DMS 273 treated with DMSO at 0.1 percent for 48 hours (cell line): ENCODE data around the gene LRP1B.

Experiments used
- DNase-seq: peaks from one replicate; lab custom pipeline; 2025; lab: John Stamatoyannopoulos, UW

Gene LRP1B

DNA sequence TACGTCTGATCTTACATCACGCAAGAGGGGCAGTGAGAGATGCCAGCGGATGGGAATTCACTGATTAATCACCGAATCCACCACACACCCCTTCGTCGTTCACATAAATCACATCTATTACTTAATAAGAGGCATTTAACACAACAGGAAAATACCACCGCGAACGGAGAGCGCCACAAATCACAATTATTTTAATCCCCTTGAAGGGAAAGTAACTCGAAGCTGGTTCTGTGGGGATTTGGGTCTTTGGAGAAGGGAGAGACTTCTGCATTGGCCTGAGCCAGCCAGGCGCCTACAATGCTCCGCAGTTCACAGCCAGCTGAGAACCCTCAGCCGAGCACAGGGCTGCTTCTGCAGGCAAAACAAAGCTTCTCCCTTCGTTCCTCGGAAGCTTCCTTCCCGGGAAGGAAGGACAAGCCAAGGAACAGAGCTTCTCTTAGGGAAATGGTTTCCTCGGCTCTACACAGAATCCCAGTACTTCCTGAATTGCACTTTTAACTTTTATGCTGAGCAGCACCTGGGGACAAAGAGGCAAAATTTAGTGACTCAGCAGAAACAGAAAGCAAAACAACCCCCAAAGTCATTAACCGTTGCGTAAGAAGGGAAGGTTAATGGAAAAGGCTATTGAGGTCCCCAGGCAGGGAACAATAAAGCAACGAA, at the start of gene LRP1B:
LRP1B (minus strand) TSS at position 7 of the 660 bp plus-strand sequence. CDS start 287 bp downstream, outside the sequence.
- DNase-seq: no peak

DNA sequence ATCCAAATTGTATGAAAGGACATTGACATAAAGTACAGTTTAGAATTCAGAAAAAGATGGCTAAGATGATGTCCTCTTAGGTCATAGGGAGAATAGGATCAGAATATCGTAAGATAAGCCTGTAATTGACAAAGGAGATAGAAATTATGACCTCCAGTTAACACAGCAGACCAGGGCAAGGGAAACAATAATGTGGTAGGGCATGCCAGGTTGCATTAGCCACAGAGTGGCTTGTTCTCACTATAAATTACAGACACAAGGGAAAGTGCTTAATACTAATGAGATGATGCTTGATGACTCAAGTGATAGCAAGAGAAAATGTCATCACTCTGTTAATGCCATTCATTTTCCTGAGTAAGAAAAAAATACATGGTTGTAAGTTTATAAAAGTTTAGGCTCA, 48.9 kb upstream of the LRP1B start:
- DNase-seq: no peak

DNA sequence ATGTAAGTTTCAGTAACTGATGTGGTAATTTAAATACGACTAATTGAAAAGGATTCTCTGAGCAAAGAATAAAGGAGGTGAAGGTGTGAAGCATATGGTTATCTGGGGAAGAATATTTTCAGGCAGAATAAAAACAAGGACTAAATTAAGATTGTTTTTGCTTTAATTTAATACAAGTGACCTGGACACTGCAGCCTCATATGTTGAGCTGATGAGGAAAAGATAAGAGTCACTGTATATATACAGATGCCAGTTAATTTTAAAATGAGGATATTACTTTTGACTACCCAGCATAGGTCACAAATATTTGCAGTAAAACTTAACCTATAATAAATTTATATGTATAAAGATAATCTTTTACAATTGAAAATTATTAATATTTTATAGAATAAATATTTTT, 47.8 kb upstream of the LRP1B start:
- no peak for DNase-seq

DNA sequence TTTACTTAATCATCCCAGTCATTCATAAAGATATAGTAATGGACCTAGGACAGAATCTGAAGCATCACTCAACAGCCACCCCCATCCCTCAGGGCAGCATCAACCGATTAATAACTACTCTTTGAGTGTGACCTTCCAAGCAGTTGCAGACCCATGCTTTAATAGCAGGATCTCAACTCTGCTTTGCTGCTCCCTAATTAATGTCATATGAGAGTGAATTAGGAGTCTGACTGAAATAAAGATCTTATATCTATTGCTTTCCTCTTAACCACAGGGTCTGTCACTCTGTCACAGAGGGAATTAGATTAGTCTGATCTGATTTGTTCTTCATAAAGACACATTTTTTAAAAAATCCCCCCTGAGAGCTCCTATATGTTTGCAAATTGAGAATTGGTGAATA, 46.1 kb upstream of the LRP1B start:
- DNase-seq: no peak

DNA sequence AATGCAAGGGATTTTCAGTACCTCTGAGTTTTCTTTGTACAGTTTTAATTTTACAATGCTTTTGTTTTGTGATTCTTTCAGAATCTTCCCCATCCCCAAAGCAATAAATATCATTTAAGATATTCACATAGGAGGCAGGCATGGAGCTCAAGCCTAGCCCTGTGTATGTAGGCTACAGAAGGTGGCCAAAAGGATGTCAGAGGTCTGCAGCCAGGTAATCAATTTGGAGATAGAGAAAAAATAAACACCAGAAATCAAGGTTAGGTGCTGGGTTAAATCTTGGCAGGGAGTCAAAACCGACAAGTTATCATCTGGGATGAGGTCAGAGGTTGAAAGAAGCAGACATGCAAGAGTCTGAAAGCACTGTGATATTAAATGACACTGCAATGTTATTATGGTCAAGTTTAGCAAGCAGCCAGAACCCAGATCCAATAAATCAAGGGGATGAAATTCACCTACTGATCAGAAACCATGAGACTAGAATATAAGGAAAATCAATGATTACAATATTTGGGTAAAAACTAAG, 45.1 kb upstream of the LRP1B start:
- DNase-seq: no peak

DNA sequence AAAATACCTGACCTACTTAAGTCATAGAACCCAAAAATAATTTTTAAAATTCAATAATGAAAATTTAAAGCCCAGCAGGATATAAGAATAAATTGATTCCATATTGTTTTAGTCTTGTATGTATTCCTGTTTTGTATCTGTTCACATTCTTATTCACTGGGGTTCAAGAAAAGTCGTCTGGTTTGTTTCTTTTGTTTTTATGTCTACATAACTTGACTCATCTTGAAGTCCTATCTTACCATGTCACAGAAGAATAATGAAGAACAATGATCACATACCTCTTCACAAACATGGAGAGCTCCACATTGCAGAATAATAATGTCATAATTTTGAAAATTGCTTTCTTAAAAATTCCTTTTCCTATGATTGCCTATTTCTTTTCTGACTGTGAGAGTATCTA, 43.4 kb upstream of the LRP1B start:
- no peak for DNase-seq

DNA sequence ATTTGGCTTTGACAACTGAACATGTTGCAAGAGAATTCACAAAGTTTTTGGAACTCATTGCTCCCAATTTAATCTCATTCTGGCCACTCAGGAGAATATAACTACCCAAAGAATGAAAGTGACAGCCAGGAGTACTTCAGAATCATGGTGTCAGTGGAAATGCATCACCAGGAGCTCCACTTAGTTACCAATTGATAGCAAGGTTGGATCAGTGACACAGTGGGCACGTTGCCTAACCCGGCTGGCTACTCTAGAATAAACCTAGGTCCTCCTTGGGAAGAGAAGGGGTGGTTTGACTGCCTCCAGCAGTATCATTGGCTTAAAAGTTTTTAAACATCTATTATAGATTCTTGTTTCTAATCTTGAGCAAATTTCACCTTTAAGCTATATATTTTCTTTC, 40.0 kb upstream of the LRP1B start:
- no peak for DNase-seq

DNA sequence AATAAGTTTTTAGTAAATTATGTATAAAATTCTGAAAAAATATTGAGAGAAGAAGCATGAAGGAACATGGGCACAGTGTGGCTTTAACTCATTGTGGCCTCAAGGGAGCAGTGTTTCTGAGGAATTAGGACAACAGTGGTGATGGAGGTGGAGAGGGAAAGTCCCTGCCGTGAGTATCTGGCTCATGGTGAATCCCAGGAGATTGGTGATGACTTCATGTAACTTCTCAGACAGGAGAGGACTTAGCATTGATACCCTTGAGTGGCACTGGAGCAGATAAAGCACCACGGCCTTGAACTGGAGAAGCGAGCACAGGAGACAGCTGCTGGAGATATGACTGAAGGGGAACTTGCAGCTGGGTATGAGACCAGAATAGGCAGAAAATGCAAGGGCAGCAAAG, 35.0 kb upstream of the LRP1B start:
- no peak for DNase-seq

DNA sequence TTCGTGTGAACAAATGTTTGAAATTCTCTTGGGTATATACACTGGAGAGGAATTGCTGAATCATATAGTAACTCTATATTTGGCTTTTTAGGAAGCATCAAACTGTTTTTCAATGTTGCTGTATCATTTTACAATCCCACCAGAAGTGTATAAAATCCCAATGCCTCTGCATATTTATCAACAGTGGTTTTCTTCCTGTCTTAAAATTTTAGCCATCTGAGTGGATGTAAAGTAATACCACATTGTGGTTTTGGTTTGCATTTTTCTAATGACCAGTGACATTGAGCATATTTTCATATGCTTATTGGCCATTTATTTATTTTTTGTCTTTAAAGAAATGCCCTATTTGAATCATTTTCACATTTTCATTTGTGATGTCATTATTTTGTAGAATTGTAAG, 22.8 kb upstream of the LRP1B start:
- no peak for DNase-seq

DNA sequence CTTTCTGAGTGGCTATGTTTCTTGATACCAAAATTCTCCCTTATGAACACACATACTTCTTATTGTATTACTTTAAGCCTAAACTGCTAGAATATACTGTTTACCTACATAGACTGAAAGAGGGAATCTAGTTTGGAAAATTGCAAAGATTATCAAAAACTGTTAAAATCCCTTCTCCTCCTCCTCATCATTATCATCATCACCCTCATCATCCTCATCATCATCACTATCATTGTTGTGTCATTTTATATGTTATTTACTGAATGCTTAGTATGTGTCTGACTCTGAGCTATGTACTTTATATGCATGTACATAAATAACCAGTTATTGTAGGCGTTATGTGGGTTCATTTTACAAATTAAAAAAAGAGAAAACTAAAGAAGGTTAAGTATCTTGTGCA, 19.6 kb upstream of the LRP1B start:
- no peak for DNase-seq

DNA sequence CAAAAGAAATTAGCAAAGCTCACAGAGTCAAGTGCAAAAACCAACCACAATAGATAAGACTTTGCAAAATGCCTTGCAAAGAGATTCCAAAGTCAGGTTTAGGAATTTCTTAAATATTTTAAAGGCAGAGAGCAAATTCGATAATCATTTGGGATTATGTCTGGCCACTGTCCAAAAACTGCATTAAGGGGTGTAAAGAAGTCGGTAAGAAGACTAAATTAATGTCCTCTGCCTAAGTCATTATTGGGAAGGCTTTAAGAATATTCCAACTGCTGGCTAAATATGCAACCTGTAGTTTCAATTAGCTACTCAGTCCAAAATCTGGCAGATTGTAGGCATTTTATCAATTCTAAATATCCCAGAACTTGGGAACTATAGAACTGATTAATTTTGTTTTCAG, 13.7 kb upstream of the LRP1B start:
- no peak for DNase-seq

DNA sequence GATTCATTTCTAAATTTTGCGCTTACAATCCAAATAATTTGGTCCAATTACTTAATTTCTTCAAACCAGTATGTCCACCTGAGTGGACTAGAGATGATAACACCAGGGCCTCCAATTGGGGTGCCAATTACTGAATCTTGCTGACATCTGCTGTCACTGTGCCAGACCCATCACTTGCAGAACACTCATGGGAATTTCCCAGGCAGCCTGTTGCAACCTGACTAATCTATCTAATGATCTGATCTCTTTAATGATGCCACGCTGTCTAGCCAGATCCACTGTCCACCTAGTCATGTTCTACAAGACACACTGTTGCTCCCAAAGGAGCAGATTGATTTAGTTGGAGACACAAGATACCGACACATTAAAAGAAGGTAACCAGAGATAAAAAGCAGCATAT, 11.8 kb upstream of the LRP1B start:
- no peak for DNase-seq

DNA sequence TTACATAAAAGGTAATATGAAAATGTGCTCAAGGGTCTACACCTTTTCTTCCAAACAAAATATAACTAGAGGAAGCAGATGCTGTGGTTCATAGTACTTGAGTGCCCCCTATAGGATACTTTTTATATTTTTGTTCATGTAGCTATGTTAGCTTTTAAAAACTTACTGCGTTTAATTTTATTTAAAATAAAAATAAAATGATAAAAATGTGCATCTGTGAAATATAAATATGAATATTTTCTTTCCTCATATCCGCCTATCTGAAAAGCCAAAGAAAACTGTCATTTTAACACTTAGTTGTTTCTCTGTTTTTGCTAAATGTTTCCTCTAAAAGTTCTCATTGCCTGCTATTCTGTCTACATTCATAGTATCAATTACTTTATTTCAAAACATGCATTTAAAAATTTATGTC, 9.6 kb upstream of the LRP1B start:
- peak; percentile 8 for DNase-seq

DNA sequence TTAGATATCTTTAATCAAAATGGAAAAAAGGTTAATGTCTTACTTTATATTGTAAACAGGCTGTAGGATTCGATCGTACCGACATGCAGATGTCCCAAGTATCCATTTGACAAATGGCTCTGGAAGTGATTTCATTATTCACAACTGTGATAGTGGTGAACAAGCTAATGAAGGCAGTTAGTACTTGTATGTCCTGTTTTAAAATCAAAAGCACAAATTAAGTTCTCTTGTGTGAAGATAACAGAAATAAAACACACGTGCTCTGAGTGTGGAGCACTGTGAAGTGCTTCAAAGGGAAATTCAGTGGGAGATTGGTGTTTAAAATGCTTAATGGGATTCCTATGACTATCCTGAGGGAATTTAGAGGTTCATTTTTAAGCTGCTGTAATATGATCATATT, 8.6 kb upstream of the LRP1B start:
- DNase-seq: no peak

DNA sequence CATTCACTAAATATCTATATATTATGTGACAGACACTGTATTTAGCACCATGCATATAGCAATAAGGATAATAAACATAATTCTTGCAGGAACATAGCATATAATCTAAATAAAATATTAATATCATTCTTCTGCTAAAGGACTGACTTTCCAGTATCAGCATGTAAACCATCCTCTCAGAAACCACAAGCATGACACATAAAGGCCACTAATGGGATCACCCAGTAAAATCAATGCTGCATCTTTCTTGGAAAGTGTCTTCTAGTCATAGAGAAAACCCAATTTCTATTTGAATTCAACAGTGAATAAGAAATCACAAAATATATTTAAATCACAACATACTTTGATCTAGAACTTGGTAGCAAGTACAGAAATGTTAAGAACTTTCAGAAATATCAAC, 5.8 kb upstream of the LRP1B start:
- no peak for DNase-seq

DNA sequence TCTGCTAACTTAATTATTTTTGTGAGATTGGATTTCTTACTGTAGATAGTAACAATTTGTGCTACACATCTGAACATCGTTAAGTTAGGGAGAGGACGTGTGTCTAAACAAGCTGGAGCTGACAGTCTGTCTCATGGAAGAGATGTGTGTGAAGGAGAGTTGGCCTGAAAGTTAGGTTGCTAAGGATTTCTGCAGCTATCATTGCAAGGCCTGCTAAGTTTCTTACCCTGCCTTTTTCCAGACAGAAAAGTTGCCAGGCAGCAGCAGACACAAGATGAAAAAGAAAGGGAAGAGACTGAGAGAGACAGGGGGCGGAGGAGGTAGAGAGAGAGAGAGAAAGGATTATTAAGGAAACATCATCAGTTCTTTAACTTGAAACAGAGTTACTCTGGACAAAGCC, 4.1 kb upstream of the LRP1B start:
- DNase-seq: no peak

DNA sequence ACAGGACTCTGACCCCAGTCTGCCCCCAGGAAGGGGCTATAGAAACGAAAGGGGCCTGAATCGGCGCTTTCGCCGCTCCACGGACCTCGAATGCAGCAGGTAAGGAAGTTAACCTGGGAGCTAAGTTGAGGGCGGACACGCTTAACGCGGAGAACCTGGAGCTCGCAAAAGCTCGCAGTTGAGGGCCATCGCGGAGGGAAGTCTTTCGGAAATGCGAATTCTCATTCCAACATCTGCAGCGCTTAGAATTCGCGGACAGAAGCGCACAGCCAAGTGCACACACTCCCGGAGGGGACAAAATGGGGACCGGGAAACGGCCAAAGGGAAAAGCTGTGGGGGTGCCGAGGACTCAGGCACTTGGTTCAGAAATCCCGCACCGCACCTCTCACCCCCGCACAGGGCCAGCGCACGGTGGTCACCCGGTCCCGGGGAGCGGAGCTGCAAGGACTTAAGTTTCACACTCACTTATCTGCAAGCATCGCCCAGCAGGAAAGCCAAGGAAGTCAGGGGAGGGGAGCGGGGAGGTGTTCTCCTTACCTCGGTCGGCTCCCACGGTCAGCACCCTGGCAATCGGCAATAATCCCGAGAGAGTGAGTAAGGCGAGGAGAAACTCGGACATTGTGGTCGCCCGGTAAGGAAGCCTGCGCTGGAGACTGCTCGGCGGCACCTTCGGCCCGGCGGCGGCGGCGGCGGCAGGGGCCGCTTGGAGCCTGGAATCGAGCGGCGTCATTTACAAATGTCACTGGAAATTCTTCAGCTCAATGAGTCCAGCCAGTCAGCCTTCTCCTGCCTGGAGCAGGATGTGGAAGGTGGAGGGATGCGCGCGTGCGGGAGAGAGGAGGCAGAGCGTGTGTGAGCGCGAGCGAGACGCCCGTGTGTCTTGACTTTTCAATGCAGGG, 456 bp downstream of the LRP1B start:
- DNase-seq: no peak

DNA sequence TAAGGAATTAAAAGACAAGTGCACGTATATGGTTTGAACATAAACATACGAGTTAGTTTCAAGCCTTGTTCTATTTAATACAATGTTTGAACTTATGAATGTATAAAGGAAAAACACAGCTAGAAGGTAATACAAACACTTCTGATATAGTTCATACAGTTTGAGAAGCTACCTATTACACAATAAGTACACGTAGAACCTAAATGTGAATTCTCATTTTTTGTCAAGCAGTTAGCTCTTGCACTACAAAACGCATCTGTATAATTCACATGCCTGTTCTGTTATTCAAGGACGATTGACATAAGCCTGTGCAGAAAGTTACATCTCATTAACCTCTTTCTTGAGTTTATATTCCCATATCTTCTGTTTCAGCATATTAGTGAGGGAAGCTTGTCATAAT, 2.7 kb downstream of the LRP1B start:
- no peak for DNase-seq

DNA sequence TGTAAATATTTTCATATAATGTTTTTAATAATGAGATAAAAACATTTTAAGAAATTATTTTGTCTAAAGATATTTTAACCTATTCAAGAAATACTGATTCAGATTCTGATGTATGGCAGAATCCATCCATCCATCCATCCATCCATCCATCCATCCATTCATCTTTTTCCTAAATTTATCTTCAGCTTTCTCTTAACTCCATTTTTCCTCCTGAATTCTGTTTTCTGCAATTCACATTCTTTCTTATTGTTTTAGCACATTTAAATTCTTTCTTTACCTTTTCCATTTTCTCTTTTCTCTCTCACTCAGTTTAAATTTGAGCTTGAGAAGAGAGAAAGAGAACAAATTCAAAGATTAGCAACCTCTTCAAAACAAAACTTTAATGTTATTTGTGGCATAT, 3.6 kb downstream of the LRP1B start:
- no peak for DNase-seq

DNA sequence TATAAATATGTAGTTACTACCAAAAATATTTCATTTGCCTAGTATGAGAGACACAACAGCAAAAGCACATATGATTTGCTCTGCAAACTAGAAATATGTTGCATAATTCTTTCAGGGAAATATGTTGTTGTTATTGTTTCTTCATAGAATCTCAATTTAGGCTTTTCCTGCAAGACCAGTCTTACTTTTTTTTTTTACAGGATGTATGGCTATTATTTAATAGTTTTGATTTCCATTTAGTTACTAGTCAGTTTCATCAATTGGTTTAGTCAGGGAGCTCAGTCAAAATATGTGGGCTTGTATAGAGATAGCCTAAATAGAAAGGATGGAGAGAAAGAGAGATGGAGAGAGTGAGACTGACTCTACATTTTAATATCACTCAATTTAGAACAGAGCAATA, 6.1 kb downstream of the LRP1B start:
- DNase-seq: no peak

DNA sequence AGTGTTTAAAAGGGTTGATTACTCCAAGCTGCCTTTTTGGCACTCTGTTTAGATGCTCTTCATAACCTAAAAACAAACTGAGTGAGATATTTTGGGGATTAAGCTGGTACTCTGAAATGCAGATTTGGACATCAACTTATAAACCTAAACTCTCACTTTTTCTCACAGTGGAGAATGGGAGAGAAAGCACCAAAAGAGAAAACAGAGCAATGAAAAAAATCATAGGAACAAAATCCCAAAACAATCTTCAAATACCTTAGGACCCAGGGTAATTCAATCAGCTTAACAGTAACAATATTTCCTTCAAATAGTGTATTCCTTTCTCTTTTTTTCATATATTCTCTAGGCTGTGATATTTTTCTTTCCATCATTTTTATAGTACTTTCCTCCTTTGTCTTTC, 11.5 kb downstream of the LRP1B start:
- DNase-seq: no peak

DNA sequence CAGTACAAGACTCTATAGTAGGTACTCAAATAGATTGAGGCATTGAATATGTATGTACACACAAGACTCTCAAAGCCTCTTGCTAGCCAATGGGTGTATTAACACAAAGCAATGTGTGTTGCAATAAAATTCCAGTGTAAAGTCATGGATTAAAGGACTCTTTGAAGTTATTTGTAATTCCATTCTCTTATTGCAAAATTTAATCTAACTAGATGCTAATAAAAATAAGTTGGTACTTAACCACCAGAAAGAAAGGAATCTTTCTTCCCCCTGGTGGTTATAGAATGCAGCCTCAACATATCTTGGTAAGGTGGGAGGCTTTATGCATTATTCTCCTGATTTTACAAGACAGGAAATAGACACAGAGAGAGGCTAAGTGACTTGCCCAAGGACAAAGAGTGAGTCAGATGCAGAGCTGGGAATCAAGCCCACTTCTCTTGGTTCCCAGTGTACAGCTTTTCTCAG, 18.0 kb downstream of the LRP1B start:
- no peak for DNase-seq

DNA sequence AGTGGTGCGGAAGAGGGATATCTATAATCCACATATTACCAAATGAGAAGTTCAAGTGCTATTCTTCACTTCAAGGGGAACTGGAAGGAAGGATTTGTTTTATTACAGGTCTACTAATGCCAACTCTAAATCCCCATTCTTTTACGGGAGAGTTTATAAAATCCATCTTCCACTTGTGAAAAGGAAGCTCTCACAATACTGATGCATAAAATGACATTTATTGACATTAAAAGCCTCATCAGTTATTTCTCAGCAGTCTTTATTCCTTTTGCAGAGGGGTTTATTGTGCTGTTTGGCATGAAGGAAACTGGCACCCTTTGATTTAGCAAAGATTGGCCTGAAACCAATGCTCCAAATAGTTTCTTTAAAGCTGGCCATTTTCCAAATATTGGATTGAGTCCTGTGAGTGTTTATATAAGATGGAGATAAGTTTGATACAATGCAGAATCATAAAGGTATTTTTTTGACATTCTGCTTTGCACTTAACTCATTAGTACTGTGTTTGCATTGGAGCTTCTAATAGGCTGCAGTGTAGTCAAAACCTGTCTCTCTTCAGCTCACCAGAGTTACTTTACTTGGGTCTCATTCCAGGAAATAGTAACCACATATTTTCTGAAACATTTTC, 26.6 kb downstream of the LRP1B start:
- DNase-seq: no peak
